IgD-negative memory B cell (primary cell): ENCODE results near the gene SH3RF1. TPM values are rescaled to one million over a fixed set of nuclear protein-coding genes. Genes with fewer than 3 reads are reported as not detected.
A peak's percentile ranks its signal among the peaks of the same experiment; 100 is the strongest.
"Not testable (repeated sequence)": the region's sequence is repeated elsewhere in the genome, so short reads cannot be mapped to it uniquely, and the experiment has no call there.

ENCODE experiments used
- H3K27ac Mint-ChIP-seq, 3 donors: one replicate each; pipeline ENCODE4 v1.8.0; 2020 to 2022; ENCODE audit warnings: mild to moderate bottlenecking in 3 of 3, mixed read lengths in 3 of 3, moderate library complexity in 1 of 3
- H3K27me3 Mint-ChIP-seq: one replicate; pipeline ENCODE4 v1.8.0; 2021; ENCODE audit warnings: mixed read lengths
- H3K36me3 Mint-ChIP-seq: one replicate; pipeline ENCODE4 v1.8.0; 2020; ENCODE audit warnings: mild to moderate bottlenecking, mixed read lengths
- H3K4me1 Mint-ChIP-seq, 3 donors: one replicate each; pipeline ENCODE4 v1.8.0; 2020 to 2022; ENCODE audit warnings: mixed read lengths in 3 of 3, mild to moderate bottlenecking in 1 of 3
- H3K4me3 Mint-ChIP-seq, 4 donors: one replicate each; pipeline ENCODE4 v1.8.0; 2020 to 2022; ENCODE audit warnings: mild to moderate bottlenecking in 4 of 4, mixed read lengths in 4 of 4, moderate library complexity in 3 of 4
- H3K9me3 Mint-ChIP-seq, 3 donors: one replicate each; pipeline ENCODE4 v1.8.0; 2020 to 2021; ENCODE audit warnings: mixed read lengths in 3 of 3, mild to moderate bottlenecking in 1 of 3
- polyA plus RNA-seq: library from polyadenylated mRNA; unstranded; fragments of 300-500 nt; fragmentation: Illumina TruSeq; gene quantifications from one replicate; pipeline ENCODE4 v1.2.3, GENCODE V29; 2021

Gene SH3RF1
- polyA plus RNA-seq, 1 donor from 2014 or later, result 2.2 TPM

DNA sequence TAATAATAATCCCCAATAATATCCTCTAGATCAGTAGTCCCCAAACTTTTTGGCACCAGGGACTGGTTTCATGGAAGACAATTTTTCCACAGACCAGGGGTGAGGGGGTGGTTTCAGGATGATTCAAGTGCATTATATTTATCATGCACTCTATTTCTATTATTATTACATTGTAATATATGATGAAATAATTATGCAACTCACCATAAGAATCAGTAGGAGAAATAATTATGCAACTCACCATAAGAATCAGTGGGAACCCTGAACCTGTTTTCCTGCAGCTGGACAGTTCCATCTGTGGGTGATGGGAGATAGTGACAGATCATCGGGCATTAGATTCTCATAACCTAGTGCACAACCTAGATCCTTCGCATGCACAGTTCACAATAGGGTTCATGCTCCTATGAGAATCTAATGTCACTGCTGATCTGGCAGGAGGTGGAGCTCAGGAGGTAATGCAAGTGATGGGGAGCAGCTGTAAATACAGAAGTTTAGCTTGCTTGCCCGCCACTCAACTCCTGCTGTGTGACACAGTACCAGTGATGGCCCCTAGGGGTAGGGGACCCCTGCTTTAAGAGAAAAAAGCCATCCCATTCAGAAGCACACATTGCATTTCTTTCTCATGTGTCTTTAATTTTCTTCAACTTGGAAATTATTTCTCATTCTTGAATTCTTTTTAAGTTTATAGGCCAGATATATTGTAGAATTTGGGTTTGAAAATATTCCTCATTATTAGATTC, 16.0 kb upstream of the SH3RF1 start:
- Mint-ChIP-seq H3K4me1 (peaks cover 4 to 12% (median 4%) of the 10 kb centered on the region in 3 donors), H3K4me3 (no peak overlapping the region), H3K36me3 (peaks cover 1% of the 10 kb centered on the region), H3K27me3 (no peaks in the 10 kb centered on the region), H3K9me3 (peaks cover 0 to 5% (median 0%) of the 10 kb centered on the region in 3 donors), H3K27ac (no peak overlapping the region)

DNA sequence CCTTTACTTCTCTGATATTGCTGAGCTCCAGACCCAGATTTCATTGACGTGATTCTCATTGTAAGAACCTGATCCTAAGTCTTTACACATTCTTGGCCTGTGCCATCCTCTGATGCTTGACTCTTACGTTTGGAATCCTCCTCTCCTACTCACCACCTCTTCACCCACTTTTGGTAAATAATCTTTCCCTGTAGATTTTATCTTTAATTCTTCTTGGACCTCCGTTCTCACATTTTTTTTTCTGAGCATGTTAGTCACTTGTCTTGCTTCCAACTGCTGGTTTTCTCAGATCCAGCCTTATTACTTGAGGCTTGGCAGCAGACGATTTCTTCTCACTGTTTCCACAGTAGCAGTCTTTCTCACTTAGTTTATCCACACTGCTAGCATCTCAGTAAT, 12.4 kb upstream of the SH3RF1 start:
- Mint-ChIP-seq H3K4me3 (no peak overlapping the region), H3K36me3 (peaks cover 1% of the 10 kb centered on the region), H3K27me3 (no peaks in the 10 kb centered on the region), H3K9me3 (peaks cover 0 to 5% (median 0%) of the 10 kb centered on the region in 3 donors), H3K4me1 (peaks cover 3 to 4% (median 4%) of the 10 kb centered on the region in 3 donors), H3K27ac (no peak overlapping the region)

DNA sequence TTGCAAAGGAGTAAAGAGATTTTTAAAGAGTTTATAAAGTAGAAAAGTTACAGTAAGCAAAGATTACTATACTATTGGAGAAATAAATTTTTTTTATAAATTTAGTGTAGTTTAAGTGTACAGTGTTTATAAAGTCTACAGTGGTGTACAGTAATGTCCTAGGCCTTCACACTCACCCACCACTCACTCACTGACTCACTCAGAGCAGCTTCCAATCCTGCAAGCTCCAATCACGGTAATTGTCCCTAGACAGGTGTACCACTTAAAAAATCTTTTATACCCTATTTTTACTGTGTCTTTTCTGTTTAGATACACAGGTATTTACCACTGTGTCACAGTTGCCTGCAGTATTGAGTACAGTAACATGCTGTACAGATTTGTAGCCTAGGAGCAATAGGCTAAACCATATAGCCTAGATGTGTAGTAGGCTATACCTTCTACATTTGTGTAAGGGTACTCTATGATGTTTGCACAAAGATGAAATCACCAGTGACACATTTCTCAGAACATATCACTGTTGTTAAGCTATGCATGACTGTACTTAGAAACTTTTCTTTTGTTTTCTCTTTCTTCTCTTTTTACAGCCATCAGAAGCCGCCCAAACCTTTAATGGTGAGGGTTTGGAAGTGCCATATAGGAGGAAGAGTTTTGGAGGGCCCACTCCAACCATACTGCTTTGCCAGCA, 11.8 kb upstream of the SH3RF1 start:
- Mint-ChIP-seq H3K4me1 (peaks cover 0 to under 1% (median 0%) of the 10 kb centered on the region in 3 donors), H3K4me3 (no peak overlapping the region), H3K36me3 (peaks cover 1% of the 10 kb centered on the region), H3K27me3 (no peaks in the 10 kb centered on the region), H3K9me3 (peaks cover 0 to under 1% (median 0%) of the 10 kb centered on the region in 3 donors), H3K27ac (no peak overlapping the region)

DNA sequence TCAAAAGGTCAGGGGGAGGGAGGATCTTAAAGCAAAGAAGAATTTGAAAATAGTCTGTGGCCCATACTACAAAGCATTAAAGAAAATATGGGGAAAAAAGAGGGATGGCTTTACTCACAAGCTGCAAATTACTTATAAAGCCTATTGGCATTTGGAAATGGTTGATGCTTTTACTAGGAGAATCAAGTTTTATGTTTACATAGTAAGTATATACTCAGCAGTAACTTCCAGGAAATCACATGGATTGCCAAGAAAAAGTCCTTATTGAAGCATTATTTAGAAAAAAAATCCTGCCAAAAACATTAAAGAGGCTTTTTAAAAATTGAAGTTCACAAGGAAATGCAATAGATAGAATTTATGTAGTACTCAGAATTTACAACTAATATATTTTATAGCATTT, 8.4 kb upstream of the SH3RF1 start:
- H3K36me3 Mint-ChIP-seq, result peaks cover 1% of the 10 kb centered on the region
- no peaks in the 10 kb centered on the region for H3K9me3 Mint-ChIP-seq
- H3K27ac Mint-ChIP-seq, result peak overlapping the region in 1 of 3 donors; percentile 2
- H3K4me3 Mint-ChIP-seq, result no peak overlapping the region
- peaks cover under 1% of the 10 kb centered on the region for H3K27me3 Mint-ChIP-seq
- peaks cover 0 to 3% (median 0%) of the 10 kb centered on the region in 3 donors for H3K4me1 Mint-ChIP-seq

DNA sequence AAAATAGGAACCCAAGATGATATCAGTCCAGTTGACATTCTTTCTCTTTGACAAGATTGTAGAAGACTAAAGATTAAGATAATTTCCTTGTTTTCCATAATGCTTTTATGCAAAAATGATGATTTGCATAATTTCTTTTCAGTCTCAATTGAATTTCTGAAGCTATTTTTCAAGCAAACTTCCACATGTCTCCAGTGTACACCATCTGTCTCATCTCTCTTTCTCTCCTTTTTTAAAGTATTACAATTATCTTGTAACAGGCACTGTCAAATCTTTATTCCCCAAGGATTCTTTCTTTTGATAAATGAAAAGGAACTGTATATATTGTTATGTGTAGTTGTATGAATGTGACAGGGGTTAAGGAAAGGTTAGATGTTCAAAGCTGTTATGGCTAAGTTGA, 7.9 kb upstream of the SH3RF1 start:
- H3K9me3 Mint-ChIP-seq, result no peaks in the 10 kb centered on the region
- H3K27me3 Mint-ChIP-seq, result peaks cover 3% of the 10 kb centered on the region
- H3K36me3 Mint-ChIP-seq, result no peaks in the 10 kb centered on the region
- peak overlapping the region in 1 of 3 donors; percentile 2 for H3K27ac Mint-ChIP-seq
- no peak overlapping the region for H3K4me3 Mint-ChIP-seq
- H3K4me1 Mint-ChIP-seq, result peaks cover 0 to 3% (median 0%) of the 10 kb centered on the region in 3 donors

DNA sequence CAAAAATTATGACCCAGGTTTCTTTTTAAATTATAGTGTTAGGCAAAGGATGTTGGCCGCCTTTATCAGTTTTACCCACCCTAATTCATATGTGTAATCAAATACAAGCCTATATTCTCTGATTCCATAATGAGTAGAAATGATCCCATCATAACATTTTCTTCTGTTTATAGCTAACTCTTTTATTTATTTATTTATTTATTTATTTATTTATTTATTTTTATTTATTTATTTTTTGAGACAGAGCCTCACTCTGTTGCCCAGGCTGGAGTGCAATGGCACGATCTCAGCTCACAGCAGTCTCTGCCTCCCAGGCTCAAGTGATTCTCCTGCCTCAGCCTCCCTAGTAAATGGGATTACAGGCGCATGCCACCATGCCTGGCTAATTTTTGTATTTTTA, 7.1 kb upstream of the SH3RF1 start:
- H3K9me3 Mint-ChIP-seq, H3K36me3 Mint-ChIP-seq, H3K27me3 Mint-ChIP-seq, H3K27ac Mint-ChIP-seq, H3K4me1 Mint-ChIP-seq, H3K4me3 Mint-ChIP-seq: not testable (repeated sequence)

DNA sequence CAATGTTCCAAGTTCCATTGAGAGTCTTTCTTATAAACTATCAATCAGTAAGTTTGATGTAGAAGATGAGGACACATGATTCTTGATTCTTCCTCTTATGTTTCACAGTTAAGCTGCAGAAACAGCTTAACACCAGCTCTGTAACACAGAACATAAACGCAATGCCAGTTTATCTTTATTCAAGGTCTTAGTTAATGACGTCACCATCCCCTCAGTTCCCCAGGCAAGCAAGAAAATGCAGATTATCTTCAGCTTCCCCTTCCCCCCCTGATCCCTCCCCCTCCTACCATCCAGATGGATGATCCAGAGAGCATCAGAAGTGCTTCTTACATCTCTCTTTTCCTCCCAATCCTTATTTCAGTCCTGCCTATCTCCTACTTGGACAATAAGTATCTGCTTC, 4.4 kb upstream of the SH3RF1 start:
- Mint-ChIP-seq H3K36me3 (no peaks in the 10 kb centered on the region), H3K27me3 (peaks cover 3% of the 10 kb centered on the region), H3K9me3 (no peaks in the 10 kb centered on the region), H3K4me3 (peak overlapping the region in 1 of 4 donors; percentile 1), H3K4me1 (peaks cover 11 to 19% (median 13%) of the 10 kb centered on the region in 3 donors), H3K27ac (peak overlapping the region in 1 of 3 donors; percentile 29)

DNA sequence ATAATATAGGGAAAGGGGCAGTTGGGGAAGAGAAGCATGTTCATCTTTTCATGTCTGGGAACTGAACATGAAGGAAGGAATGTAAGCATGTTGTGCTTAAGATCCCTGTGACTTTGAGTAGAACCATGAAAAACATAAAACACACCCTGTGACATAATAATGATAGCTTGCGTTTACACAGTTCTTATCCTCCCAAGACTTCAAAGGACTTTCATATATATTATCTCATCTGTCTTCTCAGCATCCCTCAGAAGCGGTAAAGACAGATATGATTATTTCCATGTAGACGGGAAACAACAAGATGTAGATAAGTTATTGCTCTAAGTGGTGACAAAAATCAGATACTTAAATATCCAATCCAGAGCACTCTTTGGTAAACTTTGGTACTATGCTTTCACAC, 3.3 kb upstream of the SH3RF1 start:
- no peak overlapping the region for H3K27ac Mint-ChIP-seq
- H3K4me1 Mint-ChIP-seq, result peaks cover 17 to 22% (median 19%) of the 10 kb centered on the region in 3 donors
- no peaks in the 10 kb centered on the region for H3K36me3 Mint-ChIP-seq
- peaks cover 5% of the 10 kb centered on the region for H3K27me3 Mint-ChIP-seq
- peak overlapping the region in 1 of 4 donors; percentile 11 for H3K4me3 Mint-ChIP-seq
- no peaks in the 10 kb centered on the region for H3K9me3 Mint-ChIP-seq

DNA sequence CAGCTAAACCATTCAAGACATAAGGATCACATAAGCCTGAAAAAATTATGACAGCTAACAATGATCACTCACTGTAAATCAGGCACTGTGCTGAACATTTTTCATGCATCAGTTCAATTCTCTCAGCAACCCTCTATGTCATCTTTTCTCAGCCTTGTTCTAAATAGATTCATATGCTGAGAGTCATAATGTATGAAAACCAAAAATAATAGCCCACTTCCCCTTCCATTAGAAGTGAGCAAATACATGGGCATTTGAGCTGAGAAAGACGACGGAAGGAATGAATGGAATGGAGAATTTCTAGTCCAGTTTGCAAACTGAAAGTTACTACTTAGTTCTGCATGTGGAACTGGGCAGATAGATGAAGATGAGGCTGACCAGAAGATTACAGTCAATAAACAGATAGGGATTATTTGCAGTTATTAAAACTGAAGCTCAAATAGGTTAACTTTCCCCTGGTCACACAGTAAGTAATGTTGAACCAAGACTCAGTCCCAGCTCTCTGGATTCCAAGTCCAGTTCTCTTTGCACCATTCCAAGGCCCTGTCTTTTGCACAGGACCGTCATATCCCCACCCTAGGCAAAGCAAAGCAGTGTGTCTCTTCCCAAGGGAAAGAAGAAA, 1.6 kb upstream of the SH3RF1 start:
- Mint-ChIP-seq H3K27ac (no peak overlapping the region), H3K4me3 (peak overlapping the region; percentile 80 to 97 (median 86)), H3K4me1 (peaks cover 17 to 24% (median 24%) of the 10 kb centered on the region in 3 donors), H3K36me3 (no peaks in the 10 kb centered on the region), H3K27me3 (peaks cover 5% of the 10 kb centered on the region), H3K9me3 (no peaks in the 10 kb centered on the region)

DNA sequence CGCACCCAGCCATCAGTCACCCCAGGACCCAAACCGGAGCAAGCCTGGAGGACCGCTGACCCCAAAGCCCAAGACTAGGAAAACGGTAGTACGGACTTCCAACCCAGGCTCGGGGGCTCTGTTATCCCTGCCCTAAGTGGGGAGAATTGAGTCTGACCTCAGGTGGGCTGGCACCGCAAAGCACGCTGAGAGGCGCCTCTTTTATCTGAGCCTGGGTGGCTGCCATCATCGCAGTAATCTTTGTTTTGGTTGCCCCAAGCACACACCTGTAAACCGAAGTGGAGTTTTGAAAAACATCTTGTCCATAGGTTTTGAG, 894 bp upstream of the SH3RF1 start:
- peaks cover 5% of the 10 kb centered on the region for H3K27me3 Mint-ChIP-seq
- H3K4me1 Mint-ChIP-seq, result peaks cover 17 to 24% (median 24%) of the 10 kb centered on the region in 3 donors
- no peaks in the 10 kb centered on the region for H3K36me3 Mint-ChIP-seq
- H3K27ac Mint-ChIP-seq, result peak overlapping the region in 1 of 3 donors; percentile 73
- peak overlapping the region; percentile 80 to 97 (median 86) for H3K4me3 Mint-ChIP-seq
- no peaks in the 10 kb centered on the region for H3K9me3 Mint-ChIP-seq

DNA sequence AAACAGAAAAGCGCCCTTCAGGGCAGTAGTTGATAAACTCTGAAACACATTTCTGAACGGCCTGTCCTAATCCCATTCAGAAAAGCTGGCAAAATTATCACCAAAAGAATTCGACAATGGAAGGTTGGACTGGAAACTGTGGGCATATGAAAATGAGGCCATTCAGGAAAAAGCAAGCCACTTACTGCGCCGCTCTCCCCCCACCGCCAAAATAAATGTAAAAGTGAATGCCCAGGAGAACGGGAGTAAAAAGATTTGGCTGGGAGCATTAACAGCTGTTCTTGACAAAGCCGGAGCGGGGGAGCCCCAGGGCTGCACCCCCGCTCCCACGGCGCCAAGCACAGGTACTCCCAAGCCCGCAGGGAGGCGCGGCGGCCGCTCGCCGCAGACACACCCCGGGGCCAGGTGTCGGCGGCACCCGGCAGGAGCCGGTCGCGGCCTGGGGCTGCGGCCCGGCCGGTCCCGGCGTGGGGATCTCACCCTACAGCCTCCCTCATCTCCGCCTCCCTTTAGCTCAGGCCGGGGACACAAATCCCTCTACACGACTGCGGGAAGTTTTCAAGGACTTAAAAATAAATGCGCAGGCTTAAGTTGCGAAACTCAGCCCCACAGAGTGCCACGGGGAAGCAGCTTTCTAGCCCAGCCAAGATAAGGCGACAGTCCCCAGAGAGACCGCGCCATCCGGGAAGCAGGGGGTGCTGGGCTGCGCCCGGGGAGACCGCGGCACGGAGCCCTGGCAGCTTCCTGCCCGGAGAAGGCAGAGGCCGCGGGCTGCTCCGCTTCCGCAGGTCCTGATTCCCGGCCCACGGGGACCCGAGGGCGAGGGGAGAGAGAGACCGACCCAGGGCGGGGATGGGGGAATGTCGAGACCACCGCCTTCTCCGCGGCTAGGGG, 593 bp downstream of the SH3RF1 start:
- peak overlapping the region in 2 of 3 donors; percentile 16 to 67 for H3K27ac Mint-ChIP-seq
- H3K4me3 Mint-ChIP-seq, result peak overlapping the region; percentile 80 to 97 (median 92)
- peaks cover 17 to 24% (median 24%) of the 10 kb centered on the region in 3 donors for H3K4me1 Mint-ChIP-seq
- H3K9me3 Mint-ChIP-seq, result no peaks in the 10 kb centered on the region
- peaks cover 5% of the 10 kb centered on the region for H3K27me3 Mint-ChIP-seq
- peaks cover 2% of the 10 kb centered on the region for H3K36me3 Mint-ChIP-seq

DNA sequence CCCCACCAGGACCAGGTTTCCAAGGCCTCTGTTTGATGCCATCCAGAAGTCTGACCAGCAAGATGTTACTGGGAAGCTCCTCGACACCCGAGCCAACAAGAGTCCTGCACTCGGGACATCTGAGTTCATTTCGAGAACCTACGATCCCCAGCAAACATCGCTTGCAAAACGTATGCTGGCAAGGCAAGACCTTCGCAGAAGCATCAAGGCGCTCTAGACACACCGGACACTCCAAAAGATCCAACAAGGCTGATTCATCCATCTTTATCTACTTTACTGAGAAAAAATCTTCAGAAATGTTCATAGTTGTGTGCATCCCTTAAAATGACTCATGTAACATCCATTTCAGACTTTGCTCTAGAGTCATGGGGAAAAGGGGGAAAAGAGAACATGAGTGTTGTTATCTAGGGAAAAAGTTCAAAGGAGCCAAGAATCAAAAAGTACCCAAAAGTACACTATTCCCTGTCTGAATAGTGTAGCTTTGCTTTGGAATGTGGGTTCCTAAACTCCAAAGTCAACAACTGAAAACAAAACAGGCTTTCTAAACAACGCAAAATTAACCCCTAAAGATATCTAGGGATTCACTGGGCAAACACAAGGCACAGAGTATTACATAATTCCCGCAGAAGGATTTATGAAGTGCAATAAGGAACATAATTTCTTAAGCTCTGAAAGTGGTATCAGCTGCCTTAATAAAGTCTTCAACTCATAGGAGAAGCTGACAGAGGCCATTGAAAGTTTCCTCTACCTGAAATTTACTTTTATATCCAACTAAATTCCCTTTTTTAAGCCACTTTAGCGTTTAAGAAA, 1.6 kb downstream of the SH3RF1 start:
- Mint-ChIP-seq H3K4me3 (peak overlapping the region; percentile 41 to 96 (median 84)), H3K27me3 (peaks cover 5% of the 10 kb centered on the region), H3K9me3 (no peaks in the 10 kb centered on the region), H3K4me1 (peaks cover 17 to 24% (median 21%) of the 10 kb centered on the region in 3 donors), H3K36me3 (peaks cover 7% of the 10 kb centered on the region), H3K27ac (peak overlapping the region in 2 of 3 donors; percentile 16 to 67)

DNA sequence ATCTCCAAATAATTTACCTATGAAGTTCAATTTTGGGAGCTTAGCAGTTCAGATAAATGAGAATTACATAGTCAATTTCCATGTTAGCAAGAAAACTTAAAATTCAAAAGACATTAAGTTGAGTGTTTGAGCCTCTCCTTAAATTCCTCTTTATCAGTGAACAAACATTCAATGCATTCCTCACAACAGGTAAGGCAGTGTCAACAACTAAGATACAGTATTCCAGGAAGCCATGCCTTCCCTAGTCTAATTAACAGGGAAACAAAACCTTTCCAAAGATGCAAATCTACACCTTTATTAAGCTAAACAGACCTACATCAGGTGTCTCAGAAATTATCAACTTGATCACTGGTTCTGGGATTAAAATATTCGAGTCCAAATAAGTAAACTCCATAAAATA, 3.7 kb downstream of the SH3RF1 start:
- peaks cover 9 to 20% (median 9%) of the 10 kb centered on the region in 3 donors for H3K4me1 Mint-ChIP-seq
- H3K27ac Mint-ChIP-seq, result no peak overlapping the region
- H3K4me3 Mint-ChIP-seq, result no peak overlapping the region
- H3K36me3 Mint-ChIP-seq, result peaks cover 9% of the 10 kb centered on the region
- H3K27me3 Mint-ChIP-seq, result peaks cover 2% of the 10 kb centered on the region
- no peaks in the 10 kb centered on the region for H3K9me3 Mint-ChIP-seq

DNA sequence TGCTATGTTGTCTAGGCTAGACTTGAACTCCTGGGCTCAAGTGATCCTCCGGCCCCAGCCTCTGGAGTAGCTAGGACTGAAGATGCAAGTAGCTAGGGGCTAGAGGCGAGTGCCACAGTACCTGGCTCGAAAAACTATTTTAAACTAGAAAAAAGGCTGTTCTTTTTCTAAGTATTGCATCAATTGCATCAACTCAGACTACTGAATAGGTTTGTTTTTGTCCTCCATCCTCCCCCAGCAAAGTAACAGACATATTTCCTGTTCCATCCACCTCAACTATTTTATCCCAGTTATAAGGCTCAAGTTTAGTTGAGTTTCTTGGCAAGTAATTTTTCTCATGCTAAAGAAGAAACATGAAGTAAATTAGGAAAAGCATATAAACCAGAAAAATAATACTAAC, 4.1 kb downstream of the SH3RF1 start:
- Mint-ChIP-seq H3K27ac (no peak overlapping the region), H3K27me3 (peaks cover 2% of the 10 kb centered on the region), H3K4me1 (peaks cover 5 to 16% (median 5%) of the 10 kb centered on the region in 3 donors), H3K4me3 (no peak overlapping the region), H3K9me3 (no peaks in the 10 kb centered on the region), H3K36me3 (peaks cover 9% of the 10 kb centered on the region)
